Gastrocnemius medialis (tissue), 4 donors: ENCODE results near the gene CACNA2D1. TPM values are rescaled to one million over a fixed set of nuclear protein-coding genes. Genes with fewer than 3 reads are reported as not detected.

ENCODE experiments used
- ATAC-seq, 2 donors: fragments of 150-250 bp; one replicate each; pipeline ENCODE4 v1.9.1; 2016
- DNase-seq, 2 donors: peaks; one replicate each; pipeline ENCODE4 v3.0.0-alpha.2; 2019
- H3K27ac ChIP-seq, 4 donors: fragments of 200-600 bp; sonication (generic); 1 replicate in 1 of 4; 2 replicates in 3 of 4; pipeline ENCODE4 v1.5.1; 2016 to 2018; ENCODE audit warnings: mild to moderate bottlenecking in 2 of 4, moderate library complexity in 1 of 4
- H3K27me3 ChIP-seq, 3 donors: fragments of 200-600 bp; sonication (generic) in 2 of 3; 1 replicate in 1 of 3; 2 replicates in 2 of 3; pipeline versions ENCODE4 v1.5.1 to v1.6.0; 2016 to 2019; ENCODE audit warnings: mild to moderate bottlenecking in 1 of 3, moderate library complexity in 1 of 3
- H3K36me3 ChIP-seq, 2 donors: fragments of 200-600 bp; sonication (generic) in 1 of 2; one replicate each; pipeline ENCODE4 v1.5.1; 2017 to 2018
- H3K4me1 ChIP-seq, 2 donors: fragments of 200-600 bp; sonication (generic) in 1 of 2; one replicate each; pipeline ENCODE4 v1.5.1; 2016 to 2017; ENCODE audit warnings: mild to moderate bottlenecking in 2 of 2
- H3K4me3 ChIP-seq, 4 donors: fragments of 200-600 bp; sonication (generic) in 3 of 4; 1 replicate in 1 of 4; 2 replicates in 3 of 4; pipeline ENCODE4 v1.5.1; 2016 to 2019; ENCODE audit warnings: mild to moderate bottlenecking in 2 of 4
- H3K9me3 ChIP-seq, 3 donors: fragments of 200-600 bp; sonication (generic) in 2 of 3; 1 replicate in 1 of 3; 2 replicates in 2 of 3; pipeline ENCODE4 v1.5.1; 2016 to 2019
- POLR2A ChIP-seq, 2 donors: fragments of 450-650 bp; IDR thresholded peaks; one replicate each; pipeline ENCODE4 v1.6.1; 2017; ENCODE audit warnings: antibody characterized with exemption in 2 of 2, mild to moderate bottlenecking in 2 of 2, moderate library complexity in 2 of 2
- in situ Hi-C, 4 donors: fragments of 200-750 bp; cut with MboI; loops; one replicate each; pipeline versions ENCODE4 v1.15.0 to v1.8.0; 2017; ENCODE audit warnings: low sequenced_read_pairs in 4 of 4
- intact Hi-C: fragments of 100-400 bp; cut with DNase I; formaldehyde crosslinking; loops from one replicate; pipeline ENCODE4 v1.15.1; 2023; ENCODE audit warnings: low total_unique reads
- total RNA-seq, 4 donors: library from RNA; depleted of rRNA; stranded (reverse); fragments of >200 nt; gene quantifications; one replicate each; pipeline versions ENCODE4 v1.1.0 to v1.2.3, GENCODE V29; 2016
- TF ChIP-seq, protein P1 (sequence below), 5 experiments: fragments of 450-650 bp in 3 of 5; fragments of 200-600 bp in 2 of 5; sonication (generic) in 2 of 5; IDR thresholded peaks in 4 of 5; conservative IDR thresholded peaks in 1 of 5; 1 replicate in 4 of 5; 2 replicates in 1 of 5; pipeline ENCODE4 v1.5.1; 2016 to 2019; ENCODE audit warnings: antibody characterized with exemption in 5 of 5, mild to moderate bottlenecking in 3 of 5, moderate library complexity in 3 of 5

The CACNA2D1 gene
- total RNA-seq, 4 donors from 2014 or later: 83.9 to 157 (median 120) TPM

DNA sequence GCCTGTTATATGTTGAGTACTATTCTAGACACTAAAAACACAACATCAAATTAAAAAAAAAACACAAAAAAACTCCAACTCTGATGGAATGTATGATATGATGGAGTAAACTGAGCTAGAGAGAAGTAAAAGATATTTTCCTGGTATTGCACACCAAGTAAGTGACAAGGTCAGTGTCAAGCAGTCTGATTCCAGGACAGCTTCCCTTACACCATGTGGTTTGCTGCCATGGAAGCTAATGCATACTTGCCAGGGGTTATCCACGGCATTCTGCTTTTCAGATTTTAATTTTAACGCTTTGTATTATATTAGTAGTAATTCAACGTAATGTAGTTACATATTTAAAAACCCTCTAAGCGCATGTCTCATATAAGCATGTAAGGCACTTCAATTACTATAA, 48.4 kb downstream of the CACNA2D1 start:
- Histone ChIP-seq H3K4me3 (no peak overlapping the region), H3K27me3 (no peaks in the 10 kb centered on the region), H3K27ac (peak overlapping the region; percentile 32 to 67 (median 64)), H3K4me1 (peaks cover 56 to 59% of the 10 kb centered on the region in 2 donors), H3K36me3 (no peaks in the 10 kb centered on the region), H3K9me3 (no peaks in the 10 kb centered on the region)
- DNase-seq (peak in 1 of 2 donors; percentile 56), ATAC-seq (peak; percentile 91 to 95)
- in situ Hi-C loops (no loop called here), intact Hi-C loops (no loop called here)
- TF ChIP-seq, protein P1, sequence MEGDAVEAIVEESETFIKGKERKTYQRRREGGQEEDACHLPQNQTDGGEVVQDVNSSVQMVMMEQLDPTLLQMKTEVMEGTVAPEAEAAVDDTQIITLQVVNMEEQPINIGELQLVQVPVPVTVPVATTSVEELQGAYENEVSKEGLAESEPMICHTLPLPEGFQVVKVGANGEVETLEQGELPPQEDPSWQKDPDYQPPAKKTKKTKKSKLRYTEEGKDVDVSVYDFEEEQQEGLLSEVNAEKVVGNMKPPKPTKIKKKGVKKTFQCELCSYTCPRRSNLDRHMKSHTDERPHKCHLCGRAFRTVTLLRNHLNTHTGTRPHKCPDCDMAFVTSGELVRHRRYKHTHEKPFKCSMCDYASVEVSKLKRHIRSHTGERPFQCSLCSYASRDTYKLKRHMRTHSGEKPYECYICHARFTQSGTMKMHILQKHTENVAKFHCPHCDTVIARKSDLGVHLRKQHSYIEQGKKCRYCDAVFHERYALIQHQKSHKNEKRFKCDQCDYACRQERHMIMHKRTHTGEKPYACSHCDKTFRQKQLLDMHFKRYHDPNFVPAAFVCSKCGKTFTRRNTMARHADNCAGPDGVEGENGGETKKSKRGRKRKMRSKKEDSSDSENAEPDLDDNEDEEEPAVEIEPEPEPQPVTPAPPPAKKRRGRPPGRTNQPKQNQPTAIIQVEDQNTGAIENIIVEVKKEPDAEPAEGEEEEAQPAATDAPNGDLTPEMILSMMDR (IDR thresholded peaks at IDR 0.05 in 4 of 5, conservative IDR thresholded peaks at IDR 0.05 in 1 of 5): no peak
- no peak for TF ChIP-seq POLR2A (IDR thresholded peaks at IDR 0.05)

DNA sequence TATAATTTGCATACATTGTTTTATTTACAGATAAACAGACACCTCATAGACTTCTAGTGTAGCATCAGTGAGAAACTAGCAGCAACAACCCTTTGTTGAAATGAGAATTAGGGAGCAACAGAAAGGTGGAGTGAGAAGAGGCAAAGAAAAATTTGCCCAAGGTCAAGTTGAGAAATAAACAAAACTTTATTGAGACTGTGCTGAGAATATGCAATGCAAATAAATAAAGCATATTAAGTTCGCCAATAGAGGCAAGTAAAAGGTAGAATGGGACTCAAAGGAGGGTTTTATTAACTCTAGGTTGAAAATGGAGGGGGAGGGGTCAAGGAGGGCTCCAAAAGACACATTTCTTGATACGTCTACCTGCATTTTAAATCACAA, 49.7 kb downstream of the CACNA2D1 start:
- Histone ChIP-seq H3K36me3 (no peaks in the 10 kb centered on the region), H3K27me3 (no peaks in the 10 kb centered on the region), H3K9me3 (no peaks in the 10 kb centered on the region), H3K4me3 (no peak overlapping the region), H3K4me1 (peaks cover 66 to 67% of the 10 kb centered on the region in 2 donors), H3K27ac (peak overlapping the region in 3 of 4 donors; percentile 63 to 67 (median 64))
- ATAC-seq: no peak
- intact Hi-C loops (no loop called here), in situ Hi-C loops (no loop called here)
- DNase-seq: no peak
- TF ChIP-seq, protein P1 (IDR thresholded peaks at IDR 0.05 in 4 of 5, conservative IDR thresholded peaks at IDR 0.05 in 1 of 5): no peak
- no peak for TF ChIP-seq POLR2A (IDR thresholded peaks at IDR 0.05)

DNA sequence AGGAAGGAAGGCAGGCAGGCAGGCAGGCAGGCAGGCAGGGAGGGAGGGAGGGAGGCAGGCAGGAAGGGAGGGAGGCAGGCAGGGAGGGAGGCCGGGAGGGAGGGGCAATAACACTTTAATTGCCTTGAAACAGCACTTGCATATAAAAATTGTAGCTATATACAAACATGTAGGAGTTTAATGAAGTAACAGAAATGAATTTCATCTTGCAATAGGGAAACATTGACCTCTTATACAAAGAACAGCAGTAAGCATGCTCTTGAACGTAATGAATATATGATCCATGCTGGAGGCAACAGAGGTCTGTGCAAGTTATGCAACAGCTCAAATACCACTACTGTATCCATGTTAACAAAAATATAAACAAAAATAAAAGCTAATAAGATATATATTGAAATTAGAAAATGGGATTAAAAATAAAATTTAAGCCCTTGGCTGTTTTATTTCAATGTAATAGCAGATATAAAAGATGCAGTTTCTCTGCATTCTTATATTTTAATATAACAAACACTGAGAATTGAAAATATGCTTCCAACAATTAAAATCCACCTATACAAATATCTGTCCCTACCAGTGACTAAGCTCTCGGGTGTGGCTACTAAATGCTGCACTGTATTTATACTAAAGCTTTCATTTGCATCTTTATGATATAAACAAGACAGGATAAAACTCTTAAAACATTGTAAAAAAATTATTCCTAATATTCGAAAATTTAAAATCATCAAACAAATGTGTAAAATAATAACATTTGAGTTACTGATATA, 50.3 kb downstream of the CACNA2D1 start:
- ATAC-seq (no peak), DNase-seq (no peak)
- no peaks in the 10 kb centered on the region for H3K27me3 ChIP-seq
- no peaks in the 10 kb centered on the region for H3K9me3 ChIP-seq
- intact Hi-C loops: no loop called here
- H3K4me3 ChIP-seq: no peak overlapping the region
- in situ Hi-C loops: no loop called here
- H3K36me3 ChIP-seq: no peaks in the 10 kb centered on the region
- TF ChIP-seq, protein P1 (IDR thresholded peaks at IDR 0.05 in 4 of 5, conservative IDR thresholded peaks at IDR 0.05 in 1 of 5): no peak
- TF ChIP-seq POLR2A (IDR thresholded peaks at IDR 0.05): no peak
- H3K27ac ChIP-seq: peak overlapping the region in 2 of 4 donors; percentile 63 to 64
- H3K4me1 ChIP-seq: peaks cover 66 to 73% of the 10 kb centered on the region in 2 donors

DNA sequence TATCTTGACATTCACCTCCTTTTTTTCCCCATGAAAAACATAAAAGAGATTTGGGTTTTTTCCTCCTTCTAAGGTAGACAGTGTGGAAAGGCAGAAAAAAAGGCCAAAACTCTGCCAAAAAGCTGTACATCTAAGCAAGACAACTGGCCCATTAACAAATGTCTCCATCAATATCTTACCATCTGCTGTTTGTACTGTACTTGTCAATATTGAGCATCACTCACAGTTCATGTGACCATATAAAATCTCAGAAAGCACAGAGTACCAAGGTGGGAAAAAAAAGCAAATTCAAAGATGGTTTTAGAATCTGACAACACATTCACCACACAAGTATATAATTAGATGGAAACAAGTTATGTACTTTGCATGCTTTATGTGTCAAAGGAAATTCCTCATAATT, 52.6 kb downstream of the CACNA2D1 start:
- in situ Hi-C loops: no loop called here
- intact Hi-C loops: no loop called here
- TF ChIP-seq POLR2A (IDR thresholded peaks at IDR 0.05): no peak
- TF ChIP-seq, protein P1 (IDR thresholded peaks at IDR 0.05 in 4 of 5, conservative IDR thresholded peaks at IDR 0.05 in 1 of 5): no peak
- Histone ChIP-seq H3K4me3 (no peak overlapping the region), H3K9me3 (no peaks in the 10 kb centered on the region), H3K27me3 (no peaks in the 10 kb centered on the region), H3K27ac (no peak overlapping the region), H3K36me3 (no peaks in the 10 kb centered on the region), H3K4me1 (peaks cover 53 to 67% of the 10 kb centered on the region in 2 donors)
- ATAC-seq (no peak), DNase-seq (no peak)
